ENCODE data around the gene PRKAR2A.
A peak's percentile ranks its signal among the peaks of the same experiment; 100 is the strongest.
"Not testable (repeated sequence)": the region's sequence is repeated elsewhere in the genome, so short reads cannot be mapped to it uniquely, and the experiment has no call there.

Gene PRKAR2A

DNA sequence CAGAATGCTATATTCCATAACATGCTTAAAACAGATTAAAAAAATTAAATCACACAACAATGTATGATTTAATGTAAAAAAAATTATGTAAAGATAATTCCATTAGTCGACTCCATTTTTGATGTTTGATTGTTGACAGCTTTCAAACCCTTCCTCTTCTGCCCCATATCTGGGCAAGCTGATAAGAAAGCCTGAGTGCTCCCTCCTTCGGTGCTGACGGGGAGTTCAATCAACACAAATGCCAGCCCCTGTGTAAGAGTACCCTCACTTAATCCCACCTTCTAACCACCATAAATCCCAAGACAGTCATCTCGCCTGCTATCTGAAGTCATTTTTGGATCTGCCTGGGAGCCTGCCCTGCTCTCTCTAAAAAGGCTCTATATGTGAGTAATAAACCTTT lies 70.8 kb downstream of the PRKAR2A start:
- DNase-seq (ENCODE audit: low read depth): no peak

DNA sequence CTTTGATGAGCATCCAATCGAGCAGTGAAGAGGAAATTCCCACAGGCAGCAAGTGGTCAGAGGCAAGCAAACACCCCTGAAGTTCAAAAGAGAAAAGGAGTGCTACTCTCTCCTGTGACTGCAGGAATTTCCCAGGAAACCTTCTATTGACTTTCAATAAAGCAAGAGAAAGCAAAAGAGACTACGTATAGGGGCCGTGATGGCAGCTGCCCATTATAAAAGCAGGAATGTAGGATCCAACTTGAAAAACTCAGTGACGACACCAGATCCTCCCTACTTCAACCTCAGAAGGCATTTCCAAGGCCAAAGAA lies 77.5 kb downstream of the PRKAR2A start:
- DNase-seq (ENCODE audit: low read depth): no peak

DNA sequence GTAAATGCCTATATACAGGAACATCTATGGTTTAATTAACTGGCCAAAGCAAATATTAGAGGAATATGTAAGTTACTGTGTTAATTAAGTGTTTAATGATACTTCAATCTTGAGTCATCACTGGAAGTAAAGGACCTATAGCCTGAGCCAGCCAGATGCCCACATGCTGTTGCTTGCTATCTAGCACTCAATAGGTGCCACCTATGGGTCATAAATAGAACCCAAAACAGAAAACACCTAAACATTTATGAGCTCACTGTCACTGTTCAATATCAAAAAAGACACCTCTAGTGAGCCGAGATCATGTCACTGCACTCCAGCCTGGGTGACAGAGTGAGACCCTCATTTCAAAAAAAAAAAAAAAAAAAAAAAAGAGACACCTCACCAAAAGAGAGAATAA lies 82.3 kb downstream of the PRKAR2A start:
- DNase-seq (ENCODE audit: low read depth): no peak

GRCh38 chr3:48762816-48763215 lies 84.9 kb downstream of the PRKAR2A start:
- no peak for DNase-seq (ENCODE audit: low read depth)

GRCh38 chr3:48759991-48760540 lies 87.6 kb downstream of the PRKAR2A start:
- DNase-seq (ENCODE audit: low read depth): not testable (repeated sequence)

GRCh38 chr3:48759531-48759930 lies 88.1 kb downstream of the PRKAR2A start:
- DNase-seq (ENCODE audit: low read depth): not testable (repeated sequence)

- no peak for DNase-seq (ENCODE audit: low read depth)
These were observed 88.6 kb downstream of the PRKAR2A start for GRCh38 chr3:48759071-48759470.

GRCh38 chr3:48756640-48757039 lies 91.0 kb downstream of the PRKAR2A start:
- no peak for DNase-seq (ENCODE audit: low read depth)

GRCh38 chr3:48750856-48751255 lies 96.8 kb downstream of the PRKAR2A start:
- no peak for DNase-seq (ENCODE audit: low read depth)

GRCh38 chr3:48748754-48749153 lies 98.9 kb downstream of the PRKAR2A start:
- no peak for DNase-seq (ENCODE audit: low read depth)

DNA sequence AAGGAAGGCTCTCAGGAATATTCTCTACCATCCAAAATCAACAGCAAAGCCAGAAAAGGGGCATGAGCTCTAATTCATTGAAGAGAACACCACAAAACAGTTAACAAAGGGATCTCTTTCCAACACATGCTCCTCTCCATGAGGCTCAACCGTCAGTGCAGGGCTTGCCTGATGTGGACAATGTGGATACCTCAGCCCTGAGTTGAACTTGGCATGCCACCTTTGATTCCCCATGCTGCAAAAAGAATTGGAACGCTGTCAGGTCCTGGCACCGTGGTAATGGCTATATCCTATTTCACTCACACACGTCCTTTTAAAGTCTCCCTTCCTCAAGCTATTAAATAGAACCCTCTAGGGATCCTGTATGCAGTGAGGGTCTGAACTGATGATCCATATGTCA lies 100.0 kb downstream of the PRKAR2A start:
- no peak for DNase-seq (ENCODE audit: low read depth)

DNA sequence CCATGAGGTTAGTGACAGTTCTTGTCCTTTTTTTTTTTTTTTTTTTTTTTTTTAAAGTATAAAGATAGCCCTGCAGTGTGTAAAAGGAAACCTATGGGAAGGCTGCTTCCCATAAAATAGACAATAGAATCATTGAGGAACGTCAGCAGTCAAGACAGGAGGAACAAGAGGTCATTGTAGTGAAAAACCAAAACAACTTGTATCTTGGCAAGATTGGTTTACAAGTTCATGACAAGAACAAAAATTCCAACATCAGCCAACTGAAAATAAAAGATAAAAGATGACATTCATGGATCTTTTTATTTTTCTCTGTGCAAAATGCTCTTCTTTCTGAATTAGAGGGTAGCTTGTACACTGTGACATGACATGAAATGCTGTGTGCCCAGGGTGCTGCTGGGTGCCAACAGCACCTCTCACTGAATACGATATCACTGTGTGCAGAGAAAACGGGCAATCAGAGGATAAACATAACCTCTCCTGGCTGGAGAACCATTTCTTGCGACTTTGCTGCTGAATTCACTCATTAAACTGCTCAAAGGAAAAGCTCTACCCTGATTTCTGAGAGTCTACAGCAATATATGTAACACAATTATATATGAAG lies 100.6 kb downstream of the PRKAR2A start:
- no peak for DNase-seq (ENCODE audit: low read depth)

- DNase-seq (ENCODE audit: low read depth): no peak
These were observed 103.9 kb downstream of the PRKAR2A start for GRCh38 chr3:48743773-48744172.

- not testable (repeated sequence) for DNase-seq (ENCODE audit: low read depth)
These were observed 106.4 kb downstream of the PRKAR2A start for GRCh38 chr3:48741226-48741625.

GRCh38 chr3:48739955-48740823 lies 107.5 kb downstream of the PRKAR2A start:
- DNase-seq (ENCODE audit: low read depth): peak; percentile 27

GRCh38 chr3:48739617-48739954 lies 108.1 kb downstream of the PRKAR2A start:
- DNase-seq (ENCODE audit: low read depth): no peak

- no peak for DNase-seq (ENCODE audit: low read depth)
These were observed 108.6 kb downstream of the PRKAR2A start for GRCh38 chr3:48738926-48739616.

- no peak for DNase-seq (ENCODE audit: low read depth)
These were observed 109.5 kb downstream of the PRKAR2A start for GRCh38 chr3:48738144-48738536.

DNA sequence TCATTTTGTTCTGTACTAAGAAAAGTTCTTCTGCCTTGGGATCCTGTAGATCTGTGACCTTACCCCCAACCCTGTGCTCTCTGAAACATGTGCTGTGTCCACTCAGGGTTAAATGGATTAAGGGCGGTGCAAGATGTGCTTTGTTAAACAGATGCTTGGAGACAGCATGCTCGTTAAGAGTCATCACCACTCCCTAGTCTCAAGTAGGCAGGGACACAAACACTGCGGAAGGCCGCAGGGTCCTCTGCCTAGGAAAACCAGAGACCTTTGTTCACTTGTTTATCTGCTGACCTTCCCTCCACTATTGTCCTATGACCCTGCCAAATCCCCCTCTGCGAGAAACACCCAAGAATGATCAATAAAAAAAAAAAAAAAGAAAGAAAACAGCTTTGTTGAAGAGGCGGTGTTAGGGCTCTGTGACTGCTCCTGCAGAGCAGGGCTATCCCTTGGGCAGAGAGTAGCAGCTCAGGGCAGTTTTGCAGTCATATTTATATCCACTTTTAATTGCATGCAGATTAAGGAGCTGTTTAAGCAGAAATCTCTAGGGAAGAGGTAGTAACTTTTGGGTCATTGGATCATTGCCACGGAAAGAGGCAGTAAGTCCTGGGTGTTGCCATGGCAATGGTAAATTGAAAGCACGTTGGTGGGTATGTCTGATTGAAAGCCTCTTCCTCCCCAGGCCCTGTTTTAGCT lies 112.5 kb downstream of the PRKAR2A start:
- DNase-seq (ENCODE audit: low read depth): not testable (repeated sequence)

- not testable (repeated sequence) for DNase-seq (ENCODE audit: low read depth)
These were observed 113.1 kb downstream of the PRKAR2A start for GRCh38 chr3:48734541-48734940.

DNA sequence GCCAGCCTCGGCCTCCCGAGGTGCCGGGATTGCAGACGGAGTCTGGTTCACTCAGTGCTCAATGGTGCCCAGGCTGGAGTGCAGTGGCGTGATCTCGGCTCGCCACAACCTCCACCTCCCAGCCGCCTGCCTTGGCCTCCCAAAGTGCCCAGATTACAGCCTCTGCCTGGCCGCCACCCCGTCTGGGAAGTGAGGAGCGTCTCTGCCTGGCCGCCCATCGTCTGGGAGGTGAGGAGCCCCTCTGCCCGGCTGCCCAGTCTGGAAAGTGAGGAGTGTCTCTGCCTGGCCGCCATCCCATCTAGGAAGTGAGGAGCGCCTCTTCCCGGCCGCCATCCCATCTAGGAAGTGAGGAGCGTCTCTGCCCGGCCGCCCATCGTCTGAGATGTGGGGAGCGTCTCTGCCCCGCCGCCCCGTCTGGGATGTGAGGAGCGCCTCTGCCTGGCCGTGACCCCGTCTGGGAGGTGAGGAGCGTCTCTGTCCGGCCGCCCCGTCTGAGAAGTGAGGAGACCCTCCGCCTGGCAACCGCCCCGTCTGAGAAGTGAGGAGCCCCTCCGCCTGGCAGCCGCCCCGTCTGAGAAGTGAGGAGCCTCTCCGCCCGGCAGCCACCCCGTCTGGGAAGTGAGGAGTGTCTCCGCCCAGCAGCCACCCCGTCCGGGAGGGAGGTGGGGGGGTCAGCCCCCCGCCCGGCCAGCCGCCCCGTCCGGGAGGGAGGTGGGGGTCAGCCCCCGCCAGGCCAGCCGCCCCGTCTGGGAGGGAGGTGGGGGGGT lies 113.7 kb downstream of the PRKAR2A start:
- not testable (repeated sequence) for DNase-seq (ENCODE audit: low read depth)

- DNase-seq (ENCODE audit: low read depth): no peak
These were observed 120.2 kb downstream of the PRKAR2A start for GRCh38 chr3:48727511-48727910.

All from CMK (cell line).